SHP77 treated with DMSO at 0.1 percent for 48 hours (cell line): ENCODE data around the gene FGF2.

Experiments used
- DNase-seq: peaks from one replicate; lab custom pipeline; 2025; lab: John Stamatoyannopoulos, UW

Gene FGF2

DNA sequence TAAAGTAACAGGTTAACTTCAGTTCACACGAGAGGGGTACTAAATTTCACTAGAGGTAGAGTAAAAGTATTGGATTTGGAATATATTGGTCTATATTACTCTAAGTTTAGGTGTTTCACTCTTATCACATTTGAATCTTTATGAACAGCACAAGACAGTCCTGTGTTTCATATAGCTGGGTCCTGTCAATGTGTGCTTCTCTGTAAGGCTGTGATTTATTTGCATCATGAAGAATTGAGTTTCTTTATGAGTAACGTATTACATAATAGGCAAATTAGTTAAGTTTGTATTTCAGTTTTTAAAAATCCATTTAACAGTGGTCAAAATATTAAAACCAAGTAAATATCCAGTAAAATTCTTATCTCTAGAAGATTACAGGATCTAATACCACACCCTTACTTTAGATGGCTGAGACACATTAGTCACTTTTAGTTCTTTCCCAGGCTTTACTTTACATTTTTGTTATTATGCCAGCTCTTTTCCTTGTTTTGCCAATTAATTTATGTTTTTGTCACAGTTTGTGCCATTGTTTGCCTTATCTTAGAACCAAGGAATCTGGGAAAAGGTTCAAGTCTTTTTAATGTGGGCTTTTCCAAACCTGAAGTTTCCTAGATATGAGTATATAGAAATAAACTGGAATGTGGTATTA is 63.6 kb downstream of the FGF2 start:
- no peak for DNase-seq

DNA sequence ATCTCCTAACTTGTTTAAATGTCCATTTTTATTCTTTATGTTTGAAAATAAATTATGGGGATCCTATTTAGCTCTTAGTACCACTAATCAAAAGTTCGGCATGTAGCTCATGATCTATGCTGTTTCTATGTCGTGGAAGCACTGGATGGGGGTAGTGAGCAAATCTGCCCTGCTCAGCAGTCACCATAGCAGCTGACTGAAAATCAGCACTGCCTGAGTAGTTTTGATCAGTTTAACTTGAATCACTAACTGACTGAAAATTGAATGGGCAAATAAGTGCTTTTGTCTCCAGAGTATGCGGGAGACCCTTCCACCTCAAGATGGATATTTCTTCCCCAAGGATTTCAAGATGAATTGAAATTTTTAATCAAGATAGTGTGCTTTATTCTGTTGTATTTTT is 68.2 kb downstream of the FGF2 start:
- no peak for DNase-seq

DNA sequence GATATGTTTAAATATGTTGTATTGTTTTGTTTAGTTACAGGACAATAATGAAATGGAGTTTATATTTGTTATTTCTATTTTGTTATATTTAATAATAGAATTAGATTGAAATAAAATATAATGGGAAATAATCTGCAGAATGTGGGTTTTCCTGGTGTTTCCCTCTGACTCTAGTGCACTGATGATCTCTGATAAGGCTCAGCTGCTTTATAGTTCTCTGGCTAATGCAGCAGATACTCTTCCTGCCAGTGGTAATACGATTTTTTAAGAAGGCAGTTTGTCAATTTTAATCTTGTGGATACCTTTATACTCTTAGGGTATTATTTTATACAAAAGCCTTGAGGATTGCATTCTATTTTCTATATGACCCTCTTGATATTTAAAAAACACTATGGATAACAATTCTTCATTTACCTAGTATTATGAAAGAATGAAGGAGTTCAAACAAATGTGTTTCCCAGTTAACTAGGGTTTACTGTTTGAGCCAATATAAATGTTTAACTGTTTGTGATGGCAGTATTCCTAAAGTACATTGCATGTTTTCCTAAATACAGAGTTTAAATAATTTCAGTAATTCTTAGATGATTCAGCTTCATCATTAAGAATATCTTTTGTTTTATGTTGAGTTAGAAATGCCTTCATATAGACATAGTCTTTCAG is 68.8 kb downstream of the FGF2 start:
- no peak for DNase-seq

DNA sequence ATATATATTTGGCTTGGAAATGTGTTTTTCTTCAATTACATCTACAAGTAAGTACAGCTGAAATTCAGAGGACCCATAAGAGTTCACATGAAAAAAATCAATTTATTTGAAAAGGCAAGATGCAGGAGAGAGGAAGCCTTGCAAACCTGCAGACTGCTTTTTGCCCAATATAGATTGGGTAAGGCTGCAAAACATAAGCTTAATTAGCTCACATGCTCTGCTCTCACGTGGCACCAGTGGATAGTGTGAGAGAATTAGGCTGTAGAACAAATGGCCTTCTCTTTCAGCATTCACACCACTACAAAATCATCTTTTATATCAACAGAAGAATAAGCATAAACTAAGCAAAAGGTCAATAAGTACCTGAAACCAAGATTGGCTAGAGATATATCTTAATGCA is 69.6 kb downstream of the FGF2 start:
- DNase-seq: no peak

DNA sequence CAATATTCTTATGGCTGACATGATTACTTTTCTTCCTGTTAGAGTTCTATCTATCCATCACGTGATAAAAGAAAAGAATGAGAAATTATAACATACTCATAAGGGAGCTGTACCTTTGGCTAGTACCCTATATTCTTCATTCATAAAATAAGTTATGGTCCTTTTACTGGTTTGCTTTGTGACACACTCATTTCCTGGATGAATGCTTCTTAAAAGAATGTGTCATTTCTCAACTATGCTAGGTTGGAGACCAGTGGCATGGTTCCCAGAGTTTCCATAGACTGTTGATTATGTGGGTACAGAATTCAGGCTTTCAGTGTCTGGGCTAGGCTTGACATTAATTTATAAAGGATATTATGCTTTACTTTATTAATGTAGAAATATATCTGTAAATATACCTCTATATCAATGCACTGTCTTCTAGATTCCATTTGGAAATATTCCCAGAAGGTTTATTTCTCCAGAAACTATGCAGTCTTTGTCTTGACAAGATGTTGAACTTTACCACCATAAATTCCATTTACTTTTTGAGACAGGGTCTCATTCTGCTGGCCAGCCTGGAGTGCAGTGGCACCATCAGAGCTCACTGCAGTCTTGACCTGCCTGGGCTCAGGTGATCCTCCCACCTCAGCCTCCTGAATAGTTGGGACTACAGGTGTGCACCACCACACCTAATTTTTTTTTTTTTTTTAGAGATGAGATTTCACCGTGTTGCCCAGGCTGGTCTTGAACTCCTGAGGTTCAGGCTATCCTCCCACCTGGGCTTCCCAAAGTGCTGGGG is 71.9 kb downstream of the FGF2 start:
- no peak for DNase-seq

DNA sequence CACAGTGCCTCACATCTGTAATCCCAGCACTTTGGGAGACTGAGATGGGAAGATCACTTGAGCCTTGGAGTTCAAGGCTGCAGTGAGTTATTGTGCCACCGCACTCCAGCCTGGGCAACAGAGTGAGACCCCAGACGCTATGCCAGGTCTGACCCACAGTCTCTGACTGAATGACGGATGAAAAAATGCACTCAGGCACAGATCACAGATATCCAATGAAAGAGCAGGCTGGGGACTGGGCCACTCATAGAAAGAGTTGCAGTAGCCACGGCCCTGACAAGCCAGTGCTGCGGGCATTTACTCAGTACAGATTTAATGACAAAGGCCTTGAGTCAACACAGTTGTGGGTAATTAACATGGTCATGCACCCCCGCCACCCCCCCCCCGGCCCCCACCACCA is 73.1 kb downstream of the FGF2 start:
- DNase-seq: no peak

DNA sequence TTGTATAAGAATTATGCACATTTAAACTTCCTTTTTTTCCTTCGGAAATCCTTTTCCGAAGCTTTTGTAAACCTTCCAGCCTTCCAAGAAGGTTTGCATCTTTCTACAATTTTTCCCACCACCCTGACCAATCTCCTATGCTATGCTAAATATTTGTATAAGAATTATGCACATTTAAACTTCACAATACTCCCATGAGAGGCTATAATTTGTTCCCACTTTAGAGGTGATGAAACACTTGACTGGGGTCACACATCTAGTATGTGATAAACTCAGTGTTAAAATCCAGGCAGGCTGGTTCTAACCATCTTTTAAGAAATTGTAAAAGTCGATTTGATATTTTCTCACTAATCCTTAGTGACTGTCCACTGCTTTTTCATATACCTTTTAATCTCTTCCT is 73.7 kb downstream of the FGF2 start:
- no peak for DNase-seq

DNA sequence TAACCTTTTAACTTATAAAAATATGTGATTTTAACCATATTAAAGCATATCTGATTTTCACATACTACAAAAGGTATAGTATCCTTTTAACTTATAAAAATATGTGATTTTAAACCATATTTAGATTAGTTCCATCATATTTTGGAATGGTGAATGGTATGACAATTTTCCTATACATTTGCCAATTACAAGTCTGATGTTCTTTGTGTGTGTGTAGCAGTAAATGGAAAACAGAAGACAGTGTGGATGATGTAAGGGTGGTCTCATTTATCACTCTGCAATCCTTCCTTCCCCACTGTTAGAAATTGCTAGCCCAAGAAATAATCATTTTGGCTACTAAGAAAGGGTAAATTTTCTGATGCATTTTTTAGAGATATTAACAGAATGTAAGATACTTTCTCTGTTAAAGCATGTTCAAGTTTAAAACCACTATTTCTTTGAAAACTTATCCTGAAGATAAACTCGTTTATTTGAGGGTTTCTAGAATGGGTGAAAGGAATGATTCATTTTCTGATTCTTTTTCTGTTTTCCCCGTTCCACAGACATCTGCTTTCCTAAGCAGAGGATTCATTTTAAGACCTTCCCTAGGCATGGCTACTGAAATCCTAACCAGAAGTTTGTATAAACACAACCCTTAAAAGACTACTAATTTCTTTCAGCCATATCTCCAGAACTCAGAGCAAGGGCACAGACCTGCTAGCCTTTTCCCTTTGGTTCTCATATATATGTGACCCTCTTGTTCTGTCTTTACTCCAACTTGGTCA is 74.8 kb downstream of the FGF2 start:
- no peak for DNase-seq

DNA sequence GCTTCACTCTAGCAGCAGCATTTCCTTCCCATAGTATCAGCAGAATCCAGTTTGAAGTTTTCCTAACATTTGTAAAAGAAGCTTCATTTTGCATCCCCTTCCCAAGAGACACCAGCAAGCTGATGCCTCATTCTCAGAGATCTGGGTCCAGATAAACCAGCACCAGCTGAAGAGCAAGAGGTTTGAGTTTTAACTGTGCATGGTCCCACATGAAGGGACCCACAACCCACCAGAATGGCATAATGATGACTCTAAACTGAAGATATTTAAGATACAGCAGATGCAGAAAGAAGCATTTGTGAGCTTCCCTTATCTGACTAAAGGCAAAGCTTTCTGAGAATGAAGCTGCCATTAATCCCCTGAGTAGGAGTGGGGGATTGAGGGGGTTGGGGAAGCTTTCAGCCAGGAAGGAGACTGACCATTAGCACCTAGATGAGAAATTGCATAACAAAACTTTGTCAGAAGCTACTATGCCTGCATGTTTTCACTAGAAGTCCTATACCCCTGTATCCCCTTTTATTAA is 77.2 kb downstream of the FGF2 start:
- DNase-seq: no peak

DNA sequence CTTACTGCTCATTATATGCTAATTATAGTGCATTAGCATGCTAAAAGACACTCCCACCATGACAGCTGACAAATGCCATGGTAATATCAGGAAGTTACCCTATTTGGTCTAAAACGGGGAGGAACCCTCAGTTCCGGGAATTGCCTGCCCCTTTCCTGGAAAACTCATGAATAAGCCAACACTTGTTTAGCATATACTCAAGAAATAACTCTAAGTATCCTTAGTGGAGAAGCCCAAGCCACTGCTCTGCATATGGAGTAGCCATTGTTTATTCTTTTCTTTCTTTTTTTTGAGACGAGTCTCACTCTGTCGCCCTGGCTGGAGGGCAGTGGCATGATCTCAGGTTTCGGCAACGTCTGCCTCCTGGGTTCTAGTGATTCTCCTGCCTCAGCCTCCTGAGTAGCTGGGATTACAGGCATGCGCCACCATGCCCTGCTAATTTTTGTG is 80.3 kb downstream of the FGF2 start:
- DNase-seq: no peak

DNA sequence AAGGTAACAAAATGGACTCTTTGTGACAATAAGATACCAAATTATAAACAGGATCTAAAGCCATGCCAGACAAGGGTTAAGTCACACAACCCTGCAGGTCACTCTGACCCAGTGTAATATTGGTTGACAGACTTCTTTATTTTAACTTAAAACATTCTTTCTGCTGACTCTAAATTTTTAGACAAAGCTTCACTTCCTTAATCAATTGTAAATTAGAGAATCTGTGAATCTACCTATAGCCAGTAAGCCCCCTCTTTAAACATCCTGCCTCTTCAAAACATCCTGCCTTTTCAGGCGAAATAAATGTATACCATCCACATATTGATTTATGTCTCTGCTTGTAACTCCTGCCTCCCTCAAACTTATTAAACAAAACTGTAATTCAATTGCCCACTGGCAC is 81.6 kb downstream of the FGF2 start:
- no peak for DNase-seq

DNA sequence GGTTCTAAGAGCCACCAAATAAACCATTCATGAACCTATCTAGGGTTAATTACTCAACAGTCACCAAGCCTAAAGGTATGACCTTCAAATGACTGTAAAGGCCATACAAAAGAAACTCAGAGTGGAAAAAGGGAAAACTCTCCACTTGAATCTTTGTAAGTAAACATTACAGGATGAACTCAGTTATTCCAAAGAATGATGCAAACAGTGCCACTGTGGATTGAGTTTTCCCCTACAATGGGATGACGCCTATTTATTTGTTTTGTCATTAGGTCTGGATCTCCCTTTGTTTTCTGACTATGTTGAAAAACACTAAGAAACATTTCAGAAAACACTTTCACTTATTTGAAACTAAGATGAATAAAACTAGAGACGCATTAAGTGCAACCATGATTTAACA is 83.1 kb downstream of the FGF2 start:
- DNase-seq: no peak

DNA sequence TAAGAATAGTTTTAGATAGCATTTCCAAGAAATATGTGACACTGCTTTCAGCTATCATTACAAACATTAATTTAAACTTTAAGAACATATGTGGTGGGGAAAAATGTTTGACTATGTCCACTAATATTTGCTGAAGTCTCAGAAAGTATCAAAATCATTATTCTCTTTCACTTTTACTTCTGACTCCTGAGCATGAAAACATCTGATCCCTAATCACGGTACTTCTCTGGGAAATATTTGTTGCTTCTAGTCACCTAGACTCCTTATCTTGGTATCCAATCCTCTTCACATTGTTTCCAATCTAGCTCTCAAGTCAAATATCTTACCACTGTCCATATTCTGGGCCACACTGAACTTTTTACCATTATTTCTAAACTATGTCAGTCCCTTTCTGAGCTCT is 85.0 kb downstream of the FGF2 start:
- DNase-seq: no peak

DNA sequence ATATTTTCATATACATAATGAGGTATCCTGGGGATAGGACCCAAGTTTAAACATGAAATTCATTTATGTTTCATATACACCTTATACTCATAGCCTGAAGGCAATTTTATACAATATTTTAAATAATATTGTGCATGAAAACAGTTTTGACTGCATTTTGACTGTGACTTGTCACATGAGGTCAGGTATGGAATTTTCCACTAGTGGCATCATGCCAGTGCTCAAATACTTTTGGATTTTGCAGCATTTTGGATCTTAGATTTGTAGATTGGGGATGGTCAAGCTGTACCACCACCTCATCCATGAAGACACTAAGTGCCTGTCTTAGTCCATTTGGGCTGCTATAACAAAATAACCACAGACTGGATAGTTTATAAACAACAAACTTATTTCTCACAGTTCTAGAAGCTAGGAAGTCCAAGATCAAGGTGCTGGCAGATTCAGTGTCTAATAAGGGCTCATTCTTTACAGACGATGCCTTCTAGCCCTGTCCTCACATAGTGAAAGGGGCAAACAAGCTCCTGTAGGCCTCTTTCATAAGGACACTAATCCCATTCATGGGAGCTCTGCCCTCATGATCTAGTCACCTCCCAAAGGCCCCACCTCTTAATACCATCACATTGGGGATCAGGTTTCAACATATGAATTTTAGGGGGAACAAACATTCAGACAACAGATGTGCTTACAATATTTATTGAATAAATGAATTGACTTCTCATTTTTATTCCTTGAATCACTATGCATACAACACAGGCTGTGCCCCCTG is 86.4 kb downstream of the FGF2 start:
- no peak for DNase-seq

DNA sequence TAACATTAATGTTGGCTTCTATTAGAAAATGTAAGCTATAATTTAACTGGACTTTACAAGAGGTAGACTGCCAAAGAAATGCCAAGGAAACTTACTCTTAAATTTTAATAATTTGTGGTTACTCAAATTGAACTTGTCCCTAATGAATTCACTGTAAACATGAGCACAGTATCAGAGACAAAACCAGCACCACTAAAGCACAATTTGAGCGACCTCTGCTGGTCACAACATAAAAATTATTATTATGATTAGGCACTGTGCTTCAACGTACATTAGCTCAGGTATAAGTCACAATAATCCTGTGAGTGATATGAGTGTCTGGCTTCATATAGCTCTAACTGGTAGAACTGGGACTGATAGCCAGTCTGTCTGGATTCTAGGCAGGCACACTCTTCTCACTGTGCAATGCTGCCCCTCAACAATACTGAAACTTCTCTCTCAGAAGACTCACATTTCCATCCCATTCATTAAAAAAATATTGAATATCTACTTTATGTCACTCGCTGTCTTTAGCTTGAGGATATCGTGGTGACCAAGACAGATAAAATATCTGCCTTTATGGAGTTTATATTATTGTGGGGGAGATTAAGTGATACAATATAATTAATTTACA is 87.8 kb downstream of the FGF2 start:
- DNase-seq: no peak

DNA sequence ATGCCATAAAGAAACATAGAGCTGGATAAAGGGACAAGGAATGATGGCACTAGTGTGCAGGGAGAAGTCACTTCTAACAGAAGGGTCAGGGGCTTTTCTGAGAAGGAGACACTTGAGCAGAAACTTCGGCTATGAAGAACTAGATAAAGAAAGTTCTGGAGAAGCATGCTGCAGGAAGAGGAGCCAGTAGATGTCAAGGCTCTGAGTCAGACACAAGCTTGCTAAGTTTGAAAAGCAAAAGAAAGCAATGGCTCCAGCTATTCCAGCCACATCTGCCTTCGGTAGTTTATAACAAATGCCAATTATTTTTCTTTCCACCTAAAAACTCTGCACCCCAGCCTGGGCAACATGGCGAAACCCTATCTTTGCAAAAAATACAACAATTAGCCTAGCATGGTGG is 88.3 kb downstream of the FGF2 start:
- DNase-seq: no peak

DNA sequence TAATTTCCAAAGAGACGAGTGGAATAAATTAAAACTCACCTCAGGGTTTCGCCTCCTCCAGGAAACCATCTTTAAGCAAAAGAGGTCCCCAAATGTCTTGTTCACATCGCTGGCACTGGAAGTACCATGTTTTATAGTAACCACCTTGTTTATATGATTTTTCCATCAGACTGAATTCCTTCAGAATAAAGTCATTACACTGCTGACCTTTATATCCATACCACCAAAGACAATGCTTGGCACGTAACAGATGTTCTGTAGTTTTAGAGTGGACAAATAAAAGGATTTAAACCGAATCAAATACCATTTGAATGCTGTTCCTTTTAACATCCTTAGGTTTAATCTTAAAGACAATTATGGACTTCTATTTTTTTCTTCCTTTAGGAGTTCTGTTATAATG is 91.1 kb downstream of the FGF2 start:
- DNase-seq: no peak

DNA sequence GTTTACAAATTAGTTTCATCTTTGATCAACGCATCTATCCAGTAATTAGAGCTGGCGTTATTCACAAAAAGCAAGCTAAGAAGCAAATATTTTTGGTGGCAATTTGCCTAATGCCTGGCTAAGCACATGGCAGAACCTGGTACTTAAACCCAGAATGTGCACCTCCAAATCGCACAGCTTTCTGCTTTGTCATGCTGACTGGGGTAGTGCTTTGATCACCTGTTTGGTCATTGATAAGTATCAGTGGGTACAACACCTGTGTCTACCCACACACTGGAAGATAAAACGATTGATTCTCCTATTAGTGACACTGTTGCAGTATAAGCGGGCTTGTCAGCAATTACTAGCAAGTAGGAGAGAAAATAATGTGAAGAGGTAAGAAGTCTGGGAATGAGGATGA is 93.8 kb downstream of the FGF2 start:
- no peak for DNase-seq

DNA sequence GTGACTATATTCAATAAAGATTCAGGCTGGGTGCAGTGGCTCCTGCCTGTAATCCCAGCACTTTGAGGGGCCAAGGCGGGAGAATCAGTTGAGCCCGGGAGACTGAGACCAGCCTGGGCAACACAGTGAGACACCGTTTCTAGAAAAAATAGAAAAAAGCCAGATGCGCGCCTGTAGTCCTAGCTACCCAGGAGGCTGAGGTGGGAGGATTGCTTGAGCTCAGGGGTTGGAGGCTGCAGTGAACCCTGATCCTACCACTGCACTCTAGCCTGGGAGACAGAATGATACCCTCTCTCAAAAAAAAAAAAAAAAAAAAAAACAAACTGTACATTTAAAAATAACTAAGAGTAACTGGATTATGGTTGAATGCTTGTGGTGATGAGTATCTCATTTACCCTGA is 94.7 kb downstream of the FGF2 start:
- no peak for DNase-seq

DNA sequence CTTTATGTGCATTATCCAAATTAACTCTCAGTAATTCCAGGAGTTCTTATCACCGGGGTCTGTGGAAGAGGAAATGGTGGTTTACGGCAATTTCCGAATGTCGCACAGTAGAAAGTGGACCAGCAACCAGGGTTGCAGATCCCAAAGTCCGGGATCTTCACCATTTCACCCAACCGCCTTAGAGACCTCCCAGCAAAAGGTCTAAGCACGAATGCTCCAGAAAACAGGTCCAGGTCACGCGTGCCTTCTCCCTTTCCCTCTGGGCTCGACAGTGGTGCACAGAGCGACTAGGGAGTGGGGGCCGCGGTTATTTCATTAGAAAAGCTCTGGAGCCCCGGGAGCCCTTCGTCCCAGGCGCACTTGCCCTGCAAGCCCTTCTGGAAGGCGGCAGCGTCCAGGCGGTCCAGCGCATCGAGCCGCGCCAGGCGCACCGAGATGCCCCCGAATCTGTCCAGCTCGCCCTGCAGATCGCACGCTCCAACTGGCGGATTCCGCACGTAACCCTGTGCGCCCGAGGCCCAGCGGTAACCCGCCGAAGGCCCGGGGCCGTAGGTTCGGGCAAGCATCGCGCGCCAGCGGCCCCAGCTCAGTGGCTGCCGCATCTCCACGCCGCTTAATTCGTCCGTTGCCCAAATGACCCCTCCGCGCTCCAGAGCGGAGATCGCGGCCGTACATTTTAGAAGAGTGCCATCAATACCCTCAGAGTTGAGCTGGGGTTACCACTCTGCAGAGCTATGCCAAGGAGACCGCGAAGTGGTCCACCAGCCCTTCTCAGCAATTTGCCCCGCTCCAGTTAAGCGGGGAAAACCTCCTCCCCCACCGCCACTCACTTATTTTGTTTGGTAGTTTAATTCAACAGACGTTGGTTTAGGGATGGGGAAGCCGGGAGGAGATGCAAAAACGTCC is 95.6 kb downstream of the FGF2 start, which contains the start of gene NUDT6:
TSS of gene NUDT6 (minus strand) at position 627 of the 906 bp plus-strand sequence. CDS start at position 602, 25 bp downstream.
- DNase-seq: peak; percentile 3
